ENCODE measurements around the gene RBM19. TPM values are rescaled to one million over a fixed set of nuclear protein-coding genes. Genes with fewer than 3 reads are reported as not detected.

RBM19 gene
- total RNA-seq, 1 experiment from 2014 or later: 19.9 TPM

DNA sequence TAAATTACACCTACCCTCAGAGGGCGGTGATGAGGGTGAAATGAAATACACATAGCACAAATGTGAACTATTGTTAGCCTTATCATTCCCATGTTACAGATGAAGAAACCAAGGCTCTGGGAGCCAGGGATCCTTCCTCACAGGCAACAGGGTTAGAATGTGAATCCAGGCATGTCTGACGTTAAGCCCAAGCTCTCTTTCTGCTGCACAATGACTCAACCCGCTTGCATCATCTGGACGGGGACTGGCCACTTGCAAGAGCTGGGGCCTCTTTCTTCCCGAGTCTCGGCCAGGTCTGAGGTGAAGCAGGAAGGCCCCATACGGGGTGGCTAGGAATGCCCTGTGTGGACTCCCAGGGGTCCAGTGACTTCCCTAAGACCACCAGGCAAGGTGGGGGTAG is 105.2 kb downstream of the RBM19 start:
- no peak overlapping the region for H3K9ac ChIP-seq (ENCODE audit: low read length)
- H3K4me1 ChIP-seq (ENCODE audit: low read length): peaks cover 27% of the 10 kb centered on the region
- no peak overlapping the region for H3K4me3 ChIP-seq (ENCODE audit: low read length)

DNA sequence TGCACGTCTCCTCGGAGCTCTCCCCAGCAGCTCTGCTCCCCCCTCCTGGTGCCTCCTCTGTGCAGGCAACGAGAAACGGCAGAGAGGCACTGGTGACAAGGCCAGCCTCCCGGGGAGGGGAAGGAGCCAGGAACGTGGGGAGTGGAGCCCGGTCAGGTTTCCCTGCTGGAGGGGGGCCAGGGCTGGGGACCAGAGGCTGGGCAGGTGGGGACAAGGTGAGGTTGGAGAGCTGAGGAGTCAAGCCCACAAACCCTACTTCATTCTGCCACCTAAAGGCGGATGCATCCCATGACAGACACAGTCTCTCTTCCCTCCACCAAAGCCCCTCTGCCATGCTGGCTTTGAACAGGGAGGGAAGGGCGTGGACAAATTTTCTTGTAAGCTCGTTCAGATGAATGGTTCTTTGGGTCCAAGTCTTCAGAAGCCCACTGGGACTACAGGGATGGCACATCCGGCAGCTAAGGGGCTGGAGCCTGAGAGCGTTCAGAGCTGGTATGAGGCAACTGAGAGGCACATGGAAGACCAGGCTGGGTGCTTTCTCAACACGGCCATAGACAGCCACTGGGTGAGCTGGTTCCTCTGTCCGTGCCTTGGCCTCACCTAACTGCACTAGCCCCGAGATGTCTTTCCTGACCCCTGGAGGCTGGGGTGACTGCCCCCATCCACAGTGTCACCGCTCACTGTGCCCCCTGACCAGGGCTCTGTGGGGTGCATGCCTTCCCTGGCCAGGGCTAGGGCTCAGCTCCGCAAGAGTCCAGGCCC is 105.9 kb downstream of the RBM19 start:
- Histone ChIP-seq H3K4me1 (ENCODE audit: low read length) (peaks cover 27% of the 10 kb centered on the region), H3K9me3 (ENCODE audit: low read length) (no peaks in the 10 kb centered on the region), H3K27me3 (ENCODE audit: low read length) (no peaks in the 10 kb centered on the region), H3K4me3 (ENCODE audit: low read length) (no peak overlapping the region), H3K4me2 (ENCODE audit: low read depth, low read length, poor library complexity, severe bottlenecking) (no peak overlapping the region), H2AFZ (ENCODE audit: low read length) (no peak overlapping the region), H3K79me2 (ENCODE audit: low read length) (no peaks in the 10 kb centered on the region), H3K27ac (ENCODE audit: low read length) (no peak overlapping the region), H3K9ac (ENCODE audit: low read length) (no peak overlapping the region), H4K20me1 (ENCODE audit: insufficient read depth, low read depth, low read length) (peaks cover 70% of the 10 kb centered on the region), H3K36me3 (ENCODE audit: insufficient read depth, low read length) (no peaks in the 10 kb centered on the region), H3K9me2 (replicated peaks; ENCODE audit: insufficient read depth, low read length) (no peaks in the 10 kb centered on the region)
- DNase-seq: no peak

More for the DNA sequence above, 105.2 kb downstream of the RBM19 start:
- H2AFZ ChIP-seq (ENCODE audit: low read length): no peak overlapping the region
- no peak for DNase-seq
- no peaks in the 10 kb centered on the region for H3K27me3 ChIP-seq (ENCODE audit: low read length)
- no peaks in the 10 kb centered on the region for H3K9me2 ChIP-seq (replicated peaks; ENCODE audit: insufficient read depth, low read length)
- peaks cover 69% of the 10 kb centered on the region for H4K20me1 ChIP-seq (ENCODE audit: insufficient read depth, low read depth, low read length)
- no peaks in the 10 kb centered on the region for H3K79me2 ChIP-seq (ENCODE audit: low read length)
- no peak overlapping the region for H3K27ac ChIP-seq (ENCODE audit: low read length)
- no peaks in the 10 kb centered on the region for H3K36me3 ChIP-seq (ENCODE audit: insufficient read depth, low read length)
- no peaks in the 10 kb centered on the region for H3K9me3 ChIP-seq (ENCODE audit: low read length)
- H3K4me2 ChIP-seq (ENCODE audit: low read depth, low read length, poor library complexity, severe bottlenecking): no peak overlapping the region

DNA sequence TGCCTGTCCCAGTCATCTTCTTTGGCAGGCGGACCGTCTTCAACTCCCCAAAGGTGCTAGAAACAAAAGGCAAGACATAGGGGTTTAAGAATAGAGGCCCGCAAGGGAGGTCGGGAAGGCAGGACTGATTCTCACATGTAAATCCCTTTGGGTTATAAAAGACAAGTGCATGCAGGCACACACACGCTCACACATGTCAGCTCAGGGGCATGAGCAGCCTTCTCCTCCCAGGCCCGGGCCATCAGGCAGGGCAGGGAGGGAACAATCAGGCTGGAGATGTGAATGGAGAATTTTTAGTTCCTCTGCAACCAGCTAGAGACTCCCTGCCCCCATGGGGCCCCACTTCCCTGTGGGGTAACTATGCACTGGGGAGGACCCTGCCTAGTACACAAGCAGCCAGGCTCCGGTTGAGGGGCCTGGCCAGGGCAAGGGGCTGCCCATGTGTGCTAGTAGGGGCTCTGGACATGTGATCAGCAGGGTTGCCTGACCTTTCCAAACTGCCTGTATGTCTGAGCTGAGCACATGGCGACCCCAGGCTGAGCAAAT is 107.2 kb downstream of the RBM19 start:
- no peak overlapping the region for H3K27ac ChIP-seq (ENCODE audit: low read length)
- no peaks in the 10 kb centered on the region for H3K79me2 ChIP-seq (ENCODE audit: low read length)
- no peak for DNase-seq
- no peak overlapping the region for H3K9ac ChIP-seq (ENCODE audit: low read length)
- no peaks in the 10 kb centered on the region for H3K9me3 ChIP-seq (ENCODE audit: low read length)
- no peaks in the 10 kb centered on the region for H3K36me3 ChIP-seq (ENCODE audit: insufficient read depth, low read length)
- no peak overlapping the region for H2AFZ ChIP-seq (ENCODE audit: low read length)
- H3K4me3 ChIP-seq (ENCODE audit: low read length): no peak overlapping the region
- H3K9me2 ChIP-seq (replicated peaks; ENCODE audit: insufficient read depth, low read length): no peaks in the 10 kb centered on the region
- peaks cover 29% of the 10 kb centered on the region for H3K4me1 ChIP-seq (ENCODE audit: low read length)
- H3K4me2 ChIP-seq (ENCODE audit: low read depth, low read length, poor library complexity, severe bottlenecking): no peak overlapping the region
- peaks cover 66% of the 10 kb centered on the region for H4K20me1 ChIP-seq (ENCODE audit: insufficient read depth, low read depth, low read length)
- H3K27me3 ChIP-seq (ENCODE audit: low read length): no peaks in the 10 kb centered on the region

DNA sequence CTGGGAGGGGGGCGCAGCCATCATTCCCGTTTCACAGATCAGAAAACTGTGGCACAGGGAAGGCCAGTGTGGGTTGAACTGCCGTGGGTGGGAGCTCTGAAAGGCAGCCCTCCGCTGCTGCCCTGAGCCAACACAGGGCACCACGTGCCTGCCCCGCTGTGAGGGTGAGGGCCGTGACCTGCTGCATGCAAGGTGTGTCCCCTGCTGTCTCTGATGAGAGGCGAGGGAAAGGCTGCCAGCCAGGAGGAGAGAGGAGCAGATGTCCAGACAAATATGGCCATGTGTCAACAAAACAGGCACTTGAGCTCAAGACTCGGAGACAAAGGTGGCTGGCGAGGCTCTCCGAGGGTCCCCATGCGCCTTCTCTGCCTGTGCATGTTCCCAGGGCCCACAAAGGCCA is 108.8 kb downstream of the RBM19 start:
- peaks cover 62% of the 10 kb centered on the region for H4K20me1 ChIP-seq (ENCODE audit: insufficient read depth, low read depth, low read length)
- no peak overlapping the region for H2AFZ ChIP-seq (ENCODE audit: low read length)
- no peak overlapping the region for H3K27ac ChIP-seq (ENCODE audit: low read length)
- no peaks in the 10 kb centered on the region for H3K27me3 ChIP-seq (ENCODE audit: low read length)
- no peak overlapping the region for H3K4me3 ChIP-seq (ENCODE audit: low read length)
- no peaks in the 10 kb centered on the region for H3K9me3 ChIP-seq (ENCODE audit: low read length)
- H3K36me3 ChIP-seq (ENCODE audit: insufficient read depth, low read length): no peaks in the 10 kb centered on the region
- H3K4me1 ChIP-seq (ENCODE audit: low read length): peaks cover 22% of the 10 kb centered on the region
- no peak overlapping the region for H3K4me2 ChIP-seq (ENCODE audit: low read depth, low read length, poor library complexity, severe bottlenecking)
- no peak for DNase-seq
- no peak overlapping the region for H3K9ac ChIP-seq (ENCODE audit: low read length)
- no peaks in the 10 kb centered on the region for H3K79me2 ChIP-seq (ENCODE audit: low read length)
- H3K9me2 ChIP-seq (replicated peaks; ENCODE audit: insufficient read depth, low read length): no peaks in the 10 kb centered on the region

DNA sequence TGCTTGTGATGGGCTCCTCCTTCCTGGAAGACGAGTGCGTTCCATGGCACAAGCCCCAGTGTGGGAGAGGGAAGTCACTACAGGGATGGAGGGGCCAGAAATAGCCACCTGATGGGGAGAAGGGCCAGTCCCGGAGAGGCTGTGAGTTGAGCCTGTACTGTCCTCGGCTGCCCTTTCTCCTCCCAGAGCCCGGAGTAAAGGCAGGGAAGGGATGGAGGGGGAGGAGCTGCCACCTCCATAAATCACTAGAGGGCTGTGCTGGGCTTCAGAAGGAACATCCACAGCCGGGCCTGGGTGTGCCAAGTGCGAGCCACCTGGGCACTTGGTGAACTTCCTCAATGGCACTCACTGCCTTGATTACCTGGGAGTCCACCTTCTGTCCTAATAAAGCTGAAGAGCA is 110.1 kb downstream of the RBM19 start:
- Histone ChIP-seq H2AFZ (ENCODE audit: low read length) (no peak overlapping the region), H3K4me1 (ENCODE audit: low read length) (peaks cover 16% of the 10 kb centered on the region), H4K20me1 (ENCODE audit: insufficient read depth, low read depth, low read length) (peaks cover 49% of the 10 kb centered on the region), H3K4me2 (ENCODE audit: low read depth, low read length, poor library complexity, severe bottlenecking) (no peak overlapping the region), H3K9me3 (ENCODE audit: low read length) (no peaks in the 10 kb centered on the region), H3K36me3 (ENCODE audit: insufficient read depth, low read length) (no peaks in the 10 kb centered on the region), H3K4me3 (ENCODE audit: low read length) (no peak overlapping the region), H3K27ac (ENCODE audit: low read length) (no peak overlapping the region), H3K9ac (ENCODE audit: low read length) (no peak overlapping the region), H3K9me2 (replicated peaks; ENCODE audit: insufficient read depth, low read length) (no peaks in the 10 kb centered on the region), H3K79me2 (ENCODE audit: low read length) (no peaks in the 10 kb centered on the region), H3K27me3 (ENCODE audit: low read length) (no peaks in the 10 kb centered on the region)
- DNase-seq: no peak

DNA sequence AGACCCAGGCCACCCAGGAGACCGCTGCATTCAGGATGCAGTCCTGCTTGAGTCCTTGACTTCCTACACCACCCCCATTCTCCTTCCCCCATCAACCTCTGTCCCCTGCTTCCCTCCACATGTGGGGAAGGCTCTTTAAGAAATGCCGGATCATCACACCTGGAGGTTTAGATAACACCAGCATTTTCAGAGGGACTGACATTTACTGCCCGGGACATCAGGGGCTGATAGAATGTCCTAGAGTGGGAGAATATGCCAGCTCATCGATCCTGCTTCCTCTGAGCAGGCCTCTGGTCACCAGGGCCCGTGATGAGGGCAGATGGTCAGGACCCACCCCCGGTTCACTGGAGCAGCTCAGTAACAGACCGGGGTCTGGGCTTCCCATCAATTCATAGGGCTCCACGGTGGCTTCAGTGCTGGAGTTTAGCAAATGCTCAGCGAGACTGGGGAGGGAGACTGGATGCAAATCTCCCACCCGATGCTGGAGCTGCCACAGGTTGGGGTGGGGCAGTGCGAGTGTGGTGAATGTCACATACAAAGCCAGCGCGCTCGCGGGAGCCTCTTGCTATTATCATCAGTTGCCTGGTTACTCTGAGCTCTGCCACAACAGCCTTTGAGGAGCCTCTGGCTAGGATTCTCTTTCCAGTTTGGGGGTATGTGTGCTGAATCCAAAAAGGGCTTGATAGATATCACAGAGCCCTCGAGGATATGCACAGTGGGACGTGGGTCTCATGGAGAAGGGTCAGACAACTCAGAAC is 111.6 kb downstream of the RBM19 start:
- Histone ChIP-seq H3K9me3 (ENCODE audit: low read length) (no peaks in the 10 kb centered on the region), H3K4me3 (ENCODE audit: low read length) (no peak overlapping the region), H3K4me1 (ENCODE audit: low read length) (peaks cover 16% of the 10 kb centered on the region), H4K20me1 (ENCODE audit: insufficient read depth, low read depth, low read length) (peaks cover 39% of the 10 kb centered on the region; the same call in 1 of the 2 replicates), H3K4me2 (ENCODE audit: low read depth, low read length, poor library complexity, severe bottlenecking) (no peak overlapping the region), H3K27me3 (ENCODE audit: low read length) (no peaks in the 10 kb centered on the region), H3K9me2 (replicated peaks; ENCODE audit: insufficient read depth, low read length) (no peaks in the 10 kb centered on the region), H3K79me2 (ENCODE audit: low read length) (no peaks in the 10 kb centered on the region), H3K36me3 (ENCODE audit: insufficient read depth, low read length) (no peaks in the 10 kb centered on the region), H3K27ac (ENCODE audit: low read length) (no peak overlapping the region), H2AFZ (ENCODE audit: low read length) (no peak overlapping the region), H3K9ac (ENCODE audit: low read length) (no peak overlapping the region)
- no peak for DNase-seq

DNA sequence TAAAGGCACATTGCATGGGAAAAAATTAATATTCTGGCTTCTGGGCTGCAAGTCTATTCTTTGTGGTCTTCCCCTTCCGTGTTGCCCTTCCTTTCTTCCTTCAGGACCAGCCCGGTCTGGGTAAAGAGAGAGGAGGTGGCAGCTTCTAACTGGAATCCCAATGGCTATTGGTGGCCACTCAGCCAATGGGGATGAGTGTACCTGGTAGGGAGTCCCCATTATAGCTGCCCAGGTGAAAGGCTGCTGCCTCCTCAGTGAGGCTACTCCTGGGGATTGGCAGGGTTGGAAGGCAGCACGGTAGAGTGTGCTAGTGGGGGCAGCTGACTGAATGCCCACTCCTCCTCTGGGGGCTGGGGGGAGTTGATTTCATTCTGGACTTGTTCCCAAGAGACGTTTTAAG is 112.6 kb downstream of the RBM19 start:
- no peaks in the 10 kb centered on the region for H3K9me2 ChIP-seq (replicated peaks; ENCODE audit: insufficient read depth, low read length)
- peaks cover 16% of the 10 kb centered on the region for H3K4me1 ChIP-seq (ENCODE audit: low read length)
- no peak for DNase-seq
- H3K4me3 ChIP-seq (ENCODE audit: low read length): no peak overlapping the region
- no peak overlapping the region for H3K9ac ChIP-seq (ENCODE audit: low read length)
- no peaks in the 10 kb centered on the region for H3K9me3 ChIP-seq (ENCODE audit: low read length)
- peaks cover 41% of the 10 kb centered on the region; the same call in 1 of the 2 replicates for H4K20me1 ChIP-seq (ENCODE audit: insufficient read depth, low read depth, low read length)
- no peak overlapping the region for H3K27ac ChIP-seq (ENCODE audit: low read length)
- H3K36me3 ChIP-seq (ENCODE audit: insufficient read depth, low read length): no peaks in the 10 kb centered on the region
- no peak overlapping the region for H2AFZ ChIP-seq (ENCODE audit: low read length)
- no peak overlapping the region for H3K4me2 ChIP-seq (ENCODE audit: low read depth, low read length, poor library complexity, severe bottlenecking)
- no peaks in the 10 kb centered on the region for H3K79me2 ChIP-seq (ENCODE audit: low read length)
- H3K27me3 ChIP-seq (ENCODE audit: low read length): no peaks in the 10 kb centered on the region
